GM12873 (cell line): ENCODE measurements around the gene ZNF229.

Experiments
- TF ChIP-seq, protein P1 (sequence below): IDR thresholded peaks from 2 replicates; pipeline ENCODE4 v1.5.1; 2012; ENCODE audit warnings: low read depth, mild to moderate bottlenecking, moderate library complexity, low read length, control low read depth; ENCODE audit not compliant: insufficient read depth; ENCODE audit errors: missing control alignments

ZNF229 gene

DNA sequence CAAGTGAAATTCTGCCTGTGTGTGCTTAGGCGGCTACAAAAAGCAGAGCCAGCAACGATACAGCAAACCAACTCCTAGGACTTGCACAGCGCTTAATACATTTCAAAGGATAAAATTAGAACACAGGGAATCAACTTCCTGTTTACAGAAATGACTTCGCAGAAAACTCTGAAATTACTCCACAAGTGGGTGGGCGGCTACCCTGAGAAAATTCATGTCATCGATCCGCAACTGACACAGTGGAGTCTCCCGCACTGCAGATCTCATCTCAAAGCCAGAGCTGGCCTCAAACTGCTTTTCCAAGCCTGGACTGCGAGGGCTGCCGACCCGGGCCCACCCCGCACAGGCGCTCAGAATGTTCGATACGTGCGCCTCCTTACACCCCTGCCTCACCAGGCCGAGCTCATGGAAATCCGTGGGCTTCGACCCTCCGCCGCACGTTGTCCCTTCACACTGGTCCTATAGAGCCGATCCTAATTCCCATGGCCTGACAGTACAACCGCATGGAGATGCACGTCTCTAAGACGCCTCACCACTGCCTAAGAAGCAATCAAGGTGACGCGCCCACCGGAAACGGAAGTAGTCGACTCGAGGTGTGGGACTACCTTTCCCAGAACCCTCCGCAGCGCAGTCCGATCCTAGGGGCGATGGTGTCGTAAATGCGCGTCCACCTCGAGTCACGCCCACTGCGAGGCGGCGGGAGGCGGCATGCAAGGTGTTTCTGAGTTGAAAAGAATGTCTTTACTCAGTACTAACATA, at the start of gene ZNF229:
Gene ZNF229 (minus strand): TSS at position 557 of the 759 bp plus-strand sequence. CDS start 5,625 bp downstream, outside the sequence.
- TF ChIP-seq, protein P1, sequence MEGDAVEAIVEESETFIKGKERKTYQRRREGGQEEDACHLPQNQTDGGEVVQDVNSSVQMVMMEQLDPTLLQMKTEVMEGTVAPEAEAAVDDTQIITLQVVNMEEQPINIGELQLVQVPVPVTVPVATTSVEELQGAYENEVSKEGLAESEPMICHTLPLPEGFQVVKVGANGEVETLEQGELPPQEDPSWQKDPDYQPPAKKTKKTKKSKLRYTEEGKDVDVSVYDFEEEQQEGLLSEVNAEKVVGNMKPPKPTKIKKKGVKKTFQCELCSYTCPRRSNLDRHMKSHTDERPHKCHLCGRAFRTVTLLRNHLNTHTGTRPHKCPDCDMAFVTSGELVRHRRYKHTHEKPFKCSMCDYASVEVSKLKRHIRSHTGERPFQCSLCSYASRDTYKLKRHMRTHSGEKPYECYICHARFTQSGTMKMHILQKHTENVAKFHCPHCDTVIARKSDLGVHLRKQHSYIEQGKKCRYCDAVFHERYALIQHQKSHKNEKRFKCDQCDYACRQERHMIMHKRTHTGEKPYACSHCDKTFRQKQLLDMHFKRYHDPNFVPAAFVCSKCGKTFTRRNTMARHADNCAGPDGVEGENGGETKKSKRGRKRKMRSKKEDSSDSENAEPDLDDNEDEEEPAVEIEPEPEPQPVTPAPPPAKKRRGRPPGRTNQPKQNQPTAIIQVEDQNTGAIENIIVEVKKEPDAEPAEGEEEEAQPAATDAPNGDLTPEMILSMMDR, result no peak

DNA sequence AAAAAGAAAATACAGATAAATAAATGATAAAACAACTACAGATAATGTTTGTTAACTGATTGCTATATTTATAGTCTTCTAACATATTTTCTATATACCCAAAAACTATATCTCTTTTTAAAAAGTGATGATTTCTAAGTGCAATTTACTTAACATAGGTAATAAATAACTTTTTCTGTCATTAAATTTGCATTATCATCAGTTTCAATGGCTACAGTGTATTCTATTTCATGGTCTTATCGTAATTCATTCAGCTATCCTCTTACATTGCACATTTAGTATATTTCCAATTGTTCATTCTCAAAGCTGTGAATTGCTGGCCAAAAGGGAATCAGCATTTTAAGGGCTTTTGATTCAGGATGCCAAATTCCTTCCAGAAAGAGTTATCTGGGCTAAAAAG, 48.4 kb upstream of the ZNF229 start:
- TF ChIP-seq, protein P1, result no peak

DNA sequence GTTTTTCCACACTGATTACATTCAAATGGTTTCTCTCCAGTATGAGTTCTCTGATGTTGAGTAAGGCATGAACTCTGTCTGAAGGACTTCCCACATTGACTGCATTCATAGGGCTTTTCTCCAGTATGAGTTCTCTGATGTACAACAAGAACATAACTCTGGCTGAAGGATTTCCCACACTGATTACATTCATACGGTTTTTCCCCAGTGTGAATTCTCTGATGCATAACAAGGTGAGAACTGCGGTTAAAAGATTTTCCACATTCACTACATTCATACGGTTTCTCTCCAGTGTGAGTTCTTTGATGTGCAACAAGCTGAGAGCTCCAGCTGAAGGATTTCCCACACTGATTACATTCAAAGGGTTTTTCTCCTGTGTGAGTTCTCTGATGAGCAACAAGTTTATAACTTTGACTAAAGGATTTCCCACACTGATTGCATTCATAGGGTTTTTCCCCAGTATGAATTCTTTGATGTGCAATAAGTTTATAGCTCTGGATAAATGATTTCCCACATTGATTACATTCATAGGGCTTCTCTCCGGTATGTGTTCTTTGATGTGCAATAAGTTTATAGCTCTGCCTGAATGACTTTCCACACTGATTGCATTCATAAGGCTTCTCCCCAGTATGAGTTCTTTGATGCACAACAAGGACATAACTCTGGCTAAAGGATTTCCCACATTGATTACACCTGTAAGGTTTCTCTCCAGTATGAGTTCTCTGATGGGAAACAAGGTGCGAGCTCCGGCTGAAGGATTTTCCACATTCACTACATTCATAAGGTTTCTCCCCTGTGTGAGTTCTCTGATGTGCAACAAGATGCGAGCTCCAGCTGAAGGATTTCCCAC, 28.5 kb upstream of the ZNF229 start:
- TF ChIP-seq, protein P1, result no peak

DNA sequence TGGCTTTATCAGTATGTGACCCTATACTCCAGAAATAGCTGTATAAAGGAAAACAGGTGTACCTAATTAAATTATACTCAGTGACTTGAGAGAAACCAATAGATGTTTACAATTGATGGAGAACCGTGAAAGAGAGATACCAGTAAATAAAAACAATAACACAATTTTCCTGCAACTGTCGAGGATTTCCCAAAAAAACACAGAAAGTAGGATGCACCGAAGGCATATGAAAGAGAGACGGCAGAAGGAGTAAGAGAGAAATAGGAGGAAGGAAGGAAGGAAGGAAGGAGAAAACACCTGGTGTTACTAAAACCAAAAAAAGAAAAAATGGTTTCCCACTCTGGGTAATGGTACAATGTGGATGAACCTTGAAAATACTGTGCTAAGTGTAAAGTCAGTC, 6.8 kb upstream of the ZNF229 start:
- TF ChIP-seq, protein P1, result no peak

DNA sequence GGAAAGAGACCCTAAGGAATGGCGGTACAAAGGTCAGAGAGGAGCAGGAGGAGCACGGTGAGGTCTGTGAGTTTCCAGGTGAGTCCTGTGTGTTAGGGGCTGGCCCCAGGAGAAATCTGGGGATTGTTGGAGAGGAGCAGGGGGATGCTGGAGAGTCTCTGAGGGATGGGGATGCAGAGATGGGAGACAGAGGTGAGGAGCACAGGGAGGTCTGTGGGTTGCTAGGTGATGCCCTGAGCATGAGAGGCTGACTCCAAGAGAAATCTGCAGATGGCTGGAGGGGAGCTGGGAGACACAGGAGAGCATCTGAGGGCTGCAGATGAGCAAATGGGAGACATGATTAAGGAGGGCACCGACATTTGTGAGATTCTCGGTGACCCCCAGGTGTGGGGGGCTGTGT, 4.1 kb upstream of the ZNF229 start:
- TF ChIP-seq, protein P1, result no peak

DNA sequence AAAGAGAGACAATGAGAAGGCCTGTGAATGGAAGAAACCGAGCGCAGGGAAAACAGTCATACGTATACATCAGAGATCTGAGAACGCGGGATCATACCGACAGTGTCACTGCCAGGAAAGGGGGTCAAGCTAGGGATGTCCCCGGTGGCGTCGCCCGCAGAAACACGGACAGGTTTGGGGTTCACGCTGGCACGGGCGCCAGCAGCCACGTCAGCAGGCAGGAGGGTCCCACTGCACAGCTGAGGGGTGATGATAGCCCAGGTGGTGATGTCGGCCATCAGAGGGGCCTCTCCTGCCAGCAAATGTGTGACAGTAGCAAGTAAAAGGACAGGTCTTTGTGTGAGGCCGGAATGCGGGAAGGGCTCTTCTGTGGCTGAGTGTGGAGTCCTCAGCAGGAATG, 3.4 kb upstream of the ZNF229 start:
- TF ChIP-seq, protein P1, result no peak

DNA sequence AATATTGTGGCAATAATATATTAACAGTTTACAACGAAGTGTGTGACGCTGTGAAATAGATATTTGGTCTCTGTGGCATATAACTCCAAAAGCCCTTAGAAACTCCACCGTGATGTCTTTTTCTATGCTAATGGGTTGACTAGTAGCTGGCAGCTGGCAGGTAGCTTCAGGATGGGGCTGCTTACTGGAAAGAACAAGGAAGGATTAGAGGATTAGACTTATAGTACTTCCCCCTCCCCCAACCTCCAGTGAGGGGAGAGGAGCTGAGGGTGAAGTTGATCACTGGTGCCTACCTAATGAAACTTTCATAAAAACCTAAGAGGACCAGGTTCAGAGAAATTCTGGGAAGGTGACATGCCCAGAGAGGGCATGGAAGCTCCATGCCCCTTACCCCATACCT, 9.8 kb downstream of the ZNF229 start:
- TF ChIP-seq, protein P1, result no peak
